Peyer's patch (tissue), 4 donors: ENCODE data around the gene CREB3.
A peak's percentile ranks its signal among the peaks of the same experiment; 100 is the strongest.

ENCODE experiments used
- POLR2A ChIP-seq, 2 donors: fragments of 450-650 bp; IDR thresholded peaks; one replicate each; pipeline ENCODE4 v1.5.1; 2017; ENCODE audit warnings: antibody characterized with exemption in 2 of 2, mild to moderate bottlenecking in 2 of 2, moderate library complexity in 2 of 2
- TF ChIP-seq, protein P1 (sequence below), 6 experiments: fragments of 450-650 bp in 4 of 6; fragments of 200-600 bp in 2 of 6; sonication (generic) in 1 of 6; IDR thresholded peaks; one replicate each; pipeline ENCODE4 v1.5.1; 2017 to 2019; ENCODE audit warnings: antibody characterized with exemption in 6 of 6, mild to moderate bottlenecking in 3 of 6, moderate library complexity in 1 of 6

- TF ChIP-seq, protein P1, sequence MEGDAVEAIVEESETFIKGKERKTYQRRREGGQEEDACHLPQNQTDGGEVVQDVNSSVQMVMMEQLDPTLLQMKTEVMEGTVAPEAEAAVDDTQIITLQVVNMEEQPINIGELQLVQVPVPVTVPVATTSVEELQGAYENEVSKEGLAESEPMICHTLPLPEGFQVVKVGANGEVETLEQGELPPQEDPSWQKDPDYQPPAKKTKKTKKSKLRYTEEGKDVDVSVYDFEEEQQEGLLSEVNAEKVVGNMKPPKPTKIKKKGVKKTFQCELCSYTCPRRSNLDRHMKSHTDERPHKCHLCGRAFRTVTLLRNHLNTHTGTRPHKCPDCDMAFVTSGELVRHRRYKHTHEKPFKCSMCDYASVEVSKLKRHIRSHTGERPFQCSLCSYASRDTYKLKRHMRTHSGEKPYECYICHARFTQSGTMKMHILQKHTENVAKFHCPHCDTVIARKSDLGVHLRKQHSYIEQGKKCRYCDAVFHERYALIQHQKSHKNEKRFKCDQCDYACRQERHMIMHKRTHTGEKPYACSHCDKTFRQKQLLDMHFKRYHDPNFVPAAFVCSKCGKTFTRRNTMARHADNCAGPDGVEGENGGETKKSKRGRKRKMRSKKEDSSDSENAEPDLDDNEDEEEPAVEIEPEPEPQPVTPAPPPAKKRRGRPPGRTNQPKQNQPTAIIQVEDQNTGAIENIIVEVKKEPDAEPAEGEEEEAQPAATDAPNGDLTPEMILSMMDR (IDR thresholded peaks at IDR 0.05) = peak in 1 of 6 experiments; percentile 8
- no peak for TF ChIP-seq POLR2A (IDR thresholded peaks at IDR 0.05)
Measured at GRCh38 chr9:35732800-35733541, 505 bp downstream of the CREB3 start.
